C1 segment of cervical spinal cord (tissue), 14 donors: ENCODE data around the gene SLC1A7.

Experiments
- DNase-seq, 14 donors: peaks; one replicate each; lab custom pipeline; 2025; lab: John Stamatoyannopoulos, UW

Gene SLC1A7

DNA sequence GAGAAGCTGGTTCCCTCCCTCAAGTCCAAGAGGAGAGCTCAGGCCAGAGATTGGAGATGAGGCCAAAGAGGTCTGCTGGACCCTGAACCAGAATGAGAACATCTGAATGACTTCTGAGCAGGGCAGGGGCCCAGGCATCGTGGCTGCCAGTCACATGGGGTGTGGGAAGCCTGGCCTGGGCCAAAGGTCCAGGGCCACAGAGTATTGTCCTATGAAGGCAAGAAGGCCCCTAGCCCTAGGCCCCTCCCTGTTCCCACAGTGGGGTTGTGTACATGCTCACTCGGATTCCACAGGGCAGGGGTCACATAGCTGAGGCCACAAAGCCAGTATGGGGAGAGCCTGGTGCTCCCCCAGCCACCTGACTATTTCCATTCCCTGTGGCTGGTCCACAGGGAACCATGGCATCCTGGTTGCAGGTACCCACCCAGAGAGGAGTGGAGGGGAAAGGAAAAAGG is 18.5 kb upstream of the SLC1A7 start:
- DNase-seq = no peak

DNA sequence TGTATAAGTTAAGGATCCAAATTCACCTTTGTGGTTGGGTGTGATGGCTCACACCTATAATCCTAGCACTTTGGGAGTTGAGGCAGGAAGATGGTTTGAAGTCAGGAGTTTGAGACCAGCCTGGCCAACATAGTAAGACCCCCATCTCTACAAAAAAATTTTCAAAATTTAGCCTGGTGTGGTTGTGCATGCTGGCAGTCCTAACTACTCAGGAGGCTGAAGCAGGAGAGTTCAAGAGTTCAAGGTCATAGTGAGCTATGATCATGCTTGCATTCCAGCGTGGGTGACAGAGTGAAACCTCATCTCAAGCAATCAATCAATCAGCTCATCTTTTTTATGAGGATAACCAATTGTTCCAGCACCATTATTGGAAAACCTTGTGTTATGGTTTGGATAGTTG is 16.5 kb upstream of the SLC1A7 start:
- no peak for DNase-seq

DNA sequence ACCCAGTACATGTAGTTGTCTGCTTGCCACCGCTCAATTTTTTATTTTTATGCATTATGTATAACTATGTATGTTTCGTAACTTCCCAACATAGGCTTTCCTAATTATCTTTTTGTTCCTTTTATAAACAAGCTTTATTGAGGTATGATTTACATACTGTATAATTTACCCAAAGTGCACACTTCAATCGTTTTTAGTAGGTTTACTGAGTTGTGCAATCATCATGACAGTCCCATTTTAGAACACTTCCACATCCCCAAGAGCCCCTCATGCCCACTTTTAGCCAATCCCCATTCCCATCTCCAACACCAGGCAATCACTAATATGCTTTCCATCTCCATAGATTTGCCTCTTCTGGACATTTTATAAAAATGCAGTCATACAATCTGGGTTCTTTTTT is 14.3 kb upstream of the SLC1A7 start:
- DNase-seq = no peak

DNA sequence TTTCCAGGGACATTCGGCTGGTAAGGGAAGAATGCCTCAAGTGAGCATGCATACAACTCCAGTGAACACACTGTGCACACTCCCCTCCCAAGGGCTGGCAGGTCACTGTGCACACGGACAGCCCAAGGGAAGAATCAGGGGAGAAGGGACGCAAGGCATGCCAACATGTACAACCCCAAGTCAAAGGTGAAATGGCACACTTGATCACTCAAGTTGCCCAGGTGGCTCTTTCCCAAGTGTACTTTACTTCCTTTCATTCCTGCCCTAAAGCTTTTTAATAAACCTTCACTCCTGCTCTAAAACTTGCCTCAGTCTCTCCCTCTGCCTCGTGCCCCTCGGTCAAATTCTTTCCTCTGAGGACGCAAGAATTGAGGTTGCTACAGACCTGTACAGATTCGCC is 13.5 kb upstream of the SLC1A7 start:
- DNase-seq = no peak

DNA sequence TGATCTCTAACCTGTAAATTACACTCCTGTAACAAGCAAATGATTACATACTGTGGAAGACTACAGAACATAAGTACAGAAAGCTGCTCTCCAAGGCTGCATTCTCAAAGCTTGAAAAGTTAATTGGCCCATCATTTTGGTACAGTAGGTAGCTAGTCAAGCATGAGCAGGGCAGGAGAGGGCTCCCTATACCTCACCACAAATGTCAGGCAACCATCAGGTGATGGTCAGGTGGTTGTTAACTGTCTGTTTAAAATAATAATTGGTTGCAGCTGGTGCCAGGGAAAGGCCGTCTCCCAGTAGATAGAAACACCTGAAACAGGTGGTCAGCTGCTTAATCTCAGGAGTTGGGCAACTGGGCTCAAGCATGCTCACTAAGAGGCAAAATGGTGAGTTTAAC is 13.1 kb upstream of the SLC1A7 start:
- no peak for DNase-seq

DNA sequence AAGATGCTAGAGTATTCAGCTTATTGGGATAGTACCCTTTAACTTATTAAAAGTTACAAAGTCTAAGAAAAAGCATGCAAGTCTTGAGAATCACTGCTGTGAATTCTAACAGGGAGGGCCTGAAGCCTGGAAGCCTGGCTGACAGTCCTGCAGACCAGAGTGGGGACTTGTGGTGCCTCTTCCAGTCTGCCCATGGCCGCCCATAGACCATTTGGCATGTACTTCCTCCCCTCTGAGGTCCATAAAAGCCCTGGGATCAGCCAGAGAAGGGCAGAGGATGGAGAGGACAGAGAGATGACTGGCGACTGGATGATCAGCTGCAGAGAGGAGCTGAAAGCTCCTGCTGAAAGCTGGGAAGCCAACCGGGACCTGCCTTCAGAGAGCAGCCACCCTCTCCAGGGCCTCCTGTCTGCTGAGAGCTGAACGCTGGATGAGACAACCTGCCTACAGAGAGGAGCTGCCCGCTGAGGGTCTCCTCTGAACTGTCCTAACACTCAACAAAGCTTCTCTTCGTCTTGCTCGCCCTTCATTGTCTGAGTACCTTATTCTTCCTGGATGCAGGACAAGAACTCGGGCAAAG is 12.5 kb upstream of the SLC1A7 start:
- DNase-seq = no peak

DNA sequence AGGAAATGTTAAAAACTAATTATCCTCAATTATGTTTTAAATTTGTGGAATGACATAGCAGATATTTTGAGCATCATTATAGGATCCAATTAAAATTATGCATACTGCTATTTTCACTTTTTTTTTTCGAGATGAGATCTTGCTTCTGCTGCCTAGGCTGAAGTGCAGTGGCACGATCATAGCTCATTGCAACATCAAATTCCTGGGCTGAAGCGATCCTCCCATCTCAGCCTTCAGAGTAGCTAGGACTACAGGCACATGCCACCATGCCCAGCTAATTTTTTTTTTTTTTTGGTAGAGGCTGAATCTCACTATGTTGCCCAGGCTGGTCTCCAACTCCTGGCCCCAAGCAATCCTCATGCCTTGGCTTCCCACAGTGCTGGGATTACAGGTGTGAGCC is 11.3 kb upstream of the SLC1A7 start:
- DNase-seq = no peak

DNA sequence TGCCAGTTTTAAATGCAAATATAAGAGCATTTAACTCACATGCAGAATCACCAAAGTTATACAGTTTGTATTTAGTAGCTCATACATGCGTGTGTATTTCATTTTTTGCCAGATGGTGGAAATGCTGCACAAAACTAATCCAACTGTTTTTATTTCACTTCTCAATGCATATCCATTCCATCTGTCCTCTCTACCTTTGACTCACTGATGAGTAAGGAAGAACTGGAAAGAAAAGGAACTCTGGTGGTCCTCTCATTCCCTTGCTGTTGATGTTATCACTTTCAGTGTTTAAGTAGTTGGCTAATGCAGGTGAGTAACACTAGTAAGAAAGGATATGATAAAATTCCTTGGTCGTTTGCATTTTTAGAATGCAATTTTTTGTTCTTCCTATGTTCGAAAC is 5.7 kb upstream of the SLC1A7 start:
- no peak for DNase-seq

DNA sequence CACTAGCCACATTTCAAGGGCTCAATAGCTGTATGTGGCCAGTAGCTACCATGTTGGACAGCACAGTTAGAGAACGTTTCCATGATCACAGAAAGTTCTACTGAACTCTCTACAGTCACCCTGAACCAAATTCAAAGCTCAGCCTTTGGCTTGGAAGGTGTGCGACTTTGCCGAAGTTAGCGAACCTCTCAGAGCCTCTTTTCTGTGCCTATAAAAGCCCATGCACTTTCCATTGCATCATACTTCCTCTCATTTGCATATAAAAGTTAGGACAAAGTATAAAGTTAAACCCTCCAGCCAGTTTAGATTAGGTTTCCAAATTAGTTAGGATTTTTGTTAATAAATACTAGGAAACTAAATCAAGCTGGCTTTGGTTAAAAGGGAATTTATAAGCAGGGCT is 4.7 kb upstream of the SLC1A7 start:
- DNase-seq = no peak

DNA sequence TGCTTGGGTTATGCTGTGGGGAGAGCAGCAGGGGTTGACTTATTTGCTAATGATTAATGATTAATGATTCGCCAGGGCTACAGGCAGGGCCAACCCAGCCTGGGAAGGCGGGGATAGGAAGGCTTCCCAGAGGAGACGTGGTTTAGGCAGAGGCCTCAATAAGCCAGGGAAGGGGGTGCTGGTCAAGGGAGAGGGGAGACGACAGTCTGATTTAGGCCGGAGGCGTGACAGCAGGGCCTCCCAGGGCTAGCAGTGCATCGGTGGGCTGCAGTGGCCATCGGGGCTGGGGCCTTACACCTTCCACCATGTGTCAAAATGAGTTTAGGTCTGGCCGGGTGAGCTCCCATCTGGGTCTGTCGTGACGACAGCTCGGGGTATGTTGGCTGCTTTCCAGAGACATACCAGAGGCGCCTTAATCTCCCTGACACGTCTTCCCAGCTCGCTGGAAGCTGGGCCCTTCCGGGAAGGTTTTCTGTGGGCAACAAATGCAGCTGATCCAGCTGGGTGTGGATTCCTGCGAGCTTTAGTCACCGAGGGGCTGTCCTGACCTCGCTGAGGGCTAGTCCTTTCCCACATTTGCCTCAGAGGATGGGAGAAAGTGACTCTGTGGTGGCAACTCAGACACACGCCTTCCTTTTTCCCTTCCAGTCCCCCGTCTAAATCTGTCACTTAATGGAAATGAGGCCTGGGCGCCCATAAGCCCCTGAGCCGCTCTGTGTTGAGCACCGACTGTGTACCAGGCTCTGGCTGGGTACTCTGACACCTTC is 3.7 kb upstream of the SLC1A7 start:
- DNase-seq = no peak

DNA sequence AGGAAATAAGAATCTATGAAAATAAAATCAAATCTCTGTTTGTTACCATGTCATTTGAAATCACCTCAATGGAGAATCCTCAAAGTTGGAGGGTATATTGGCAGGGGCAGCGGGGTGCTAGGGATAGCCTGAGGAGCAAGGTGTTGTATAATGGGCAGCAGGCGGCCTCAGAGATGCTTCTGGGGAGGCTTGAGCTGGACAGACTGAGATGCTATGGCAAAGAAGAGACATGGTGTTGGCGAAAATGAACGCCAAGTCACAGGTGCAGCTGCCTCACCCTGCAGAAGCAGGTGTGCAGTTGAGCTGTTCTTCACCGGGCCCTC is 3.1 kb upstream of the SLC1A7 start:
- DNase-seq = no peak

DNA sequence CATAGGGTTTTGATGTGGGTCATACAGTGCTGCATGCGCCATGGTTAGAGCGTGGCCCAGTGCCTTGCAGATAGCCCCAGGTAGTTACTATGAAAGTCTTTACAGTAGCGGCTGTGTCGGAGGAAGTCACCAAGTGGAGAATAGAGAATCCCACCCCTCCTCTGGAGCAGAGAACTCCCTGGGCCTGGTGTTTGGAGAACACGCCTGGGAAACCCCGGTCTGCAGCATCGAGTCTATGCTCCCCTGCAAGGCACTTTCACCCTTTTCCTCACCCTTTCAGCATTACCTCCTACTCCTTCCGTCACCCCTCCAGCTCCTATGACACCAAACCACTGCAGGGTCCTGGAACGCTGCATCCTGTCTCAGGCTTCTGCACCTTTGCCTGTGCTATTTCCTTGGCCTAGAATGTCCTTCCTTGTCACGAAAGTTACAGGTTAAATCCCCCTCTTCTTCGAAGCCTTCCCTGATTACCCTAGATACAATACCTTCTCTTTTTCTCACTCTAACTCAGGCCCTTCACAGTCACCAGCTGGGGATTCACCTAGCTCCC is 2.7 kb upstream of the SLC1A7 start:
- no peak for DNase-seq

DNA sequence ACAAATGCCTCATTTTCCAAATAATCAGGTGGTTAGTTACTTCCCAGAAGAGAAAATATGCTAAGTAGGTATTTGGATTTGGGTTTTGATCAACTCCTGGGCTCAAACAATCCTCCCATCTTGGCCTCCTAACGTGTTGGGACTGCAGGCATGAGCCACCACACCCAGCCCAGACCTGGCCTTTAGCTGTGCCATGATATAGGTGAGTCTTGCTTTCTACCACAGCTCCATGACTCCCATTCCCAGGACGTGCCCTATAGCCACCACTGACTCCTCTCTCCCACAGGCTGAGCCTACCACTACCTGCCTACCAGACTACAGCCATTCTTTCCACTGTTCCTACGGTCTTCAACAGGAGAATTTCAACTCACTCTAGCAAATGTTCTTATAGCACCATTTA is 1.8 kb upstream of the SLC1A7 start:
- DNase-seq = no peak

DNA sequence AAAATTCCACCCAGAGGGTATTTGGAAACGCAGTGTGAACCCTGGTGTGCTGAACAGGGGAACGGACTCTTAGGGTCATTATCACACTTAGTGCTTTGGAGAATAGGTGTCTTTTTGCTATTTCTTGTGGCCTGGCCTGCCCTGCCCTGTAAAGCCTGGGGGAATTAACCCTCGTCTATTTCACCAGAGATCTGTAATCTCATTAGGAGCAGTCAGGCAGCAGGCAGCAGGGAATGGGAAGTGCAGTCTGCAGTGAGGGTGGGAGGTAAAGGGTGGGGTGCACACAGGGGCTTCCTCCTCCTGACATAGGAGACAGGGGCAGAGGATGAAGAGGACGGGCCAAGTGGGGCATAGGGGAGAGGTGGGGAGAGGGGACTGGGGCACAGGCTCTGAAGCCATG is 1.1 kb upstream of the SLC1A7 start:
- DNase-seq = no peak

DNA sequence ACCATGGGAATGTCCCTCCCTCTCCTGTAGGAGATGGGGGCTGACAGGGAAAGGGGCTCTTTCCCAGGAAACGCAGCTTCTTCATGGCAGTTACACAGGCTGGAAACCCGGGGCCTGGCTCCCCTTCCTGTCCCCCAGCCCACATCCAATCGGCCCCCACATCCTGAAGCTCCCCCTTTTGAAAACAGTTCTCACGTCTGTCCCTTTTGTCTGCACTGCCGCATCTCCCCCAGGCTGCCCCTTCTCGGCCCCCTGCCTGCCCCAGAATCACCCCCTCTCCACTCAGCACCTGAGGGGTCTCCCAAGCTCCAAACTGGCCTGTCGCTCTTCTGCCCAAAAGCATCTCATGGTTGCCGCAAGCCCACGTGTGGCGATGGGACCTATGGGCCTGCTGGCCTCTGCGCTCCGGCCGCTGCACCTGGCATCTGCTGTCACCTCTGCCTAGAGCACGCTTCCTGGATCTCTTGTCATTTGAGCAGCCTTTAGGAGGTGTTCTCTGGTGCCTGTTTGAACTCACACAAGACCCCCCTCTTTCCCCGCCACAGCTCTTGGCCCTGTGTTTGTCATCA is 867 bp downstream of the SLC1A7 start:
- no peak for DNase-seq

DNA sequence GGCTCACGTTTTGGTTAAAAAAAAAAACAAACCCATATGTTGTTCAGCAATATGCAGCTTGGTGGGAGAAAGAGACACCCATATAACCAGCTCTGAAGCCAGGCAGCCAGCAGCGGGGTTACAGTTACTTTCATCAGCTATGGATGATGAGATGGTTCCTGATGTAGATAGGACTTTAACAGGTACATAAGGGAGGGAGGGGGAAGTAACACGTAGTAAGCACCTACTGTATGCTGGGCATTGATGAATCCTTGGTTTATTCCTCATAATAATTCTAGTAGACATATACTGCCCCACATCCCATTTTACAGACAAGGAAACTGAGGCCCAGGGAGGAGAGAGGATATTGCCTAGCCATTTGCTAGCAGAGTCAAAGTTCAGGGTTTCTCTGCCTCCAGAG is 2.0 kb downstream of the SLC1A7 start:
- no peak for DNase-seq

DNA sequence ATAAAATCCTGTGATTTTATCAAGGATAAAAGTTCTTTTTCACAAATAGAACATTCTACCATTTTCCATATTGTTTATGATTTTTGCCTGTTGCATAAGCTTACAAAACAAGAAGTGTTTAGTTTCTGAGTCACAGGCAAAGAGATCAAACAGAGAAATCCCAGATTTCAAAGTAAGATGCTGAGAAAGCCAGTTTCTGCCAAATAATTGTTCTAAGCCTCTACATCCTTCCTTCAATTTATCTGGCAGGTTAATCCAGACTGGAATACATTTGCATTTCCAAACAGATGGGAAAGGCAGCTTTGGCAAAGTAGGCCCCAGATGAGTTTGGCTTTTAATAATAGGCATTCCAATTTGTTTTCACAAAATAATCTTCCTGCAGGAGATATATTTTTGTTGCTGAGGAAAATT is 2.5 kb downstream of the SLC1A7 start:
- DNase-seq = peak in 1 of 14 donors; percentile 78

DNA sequence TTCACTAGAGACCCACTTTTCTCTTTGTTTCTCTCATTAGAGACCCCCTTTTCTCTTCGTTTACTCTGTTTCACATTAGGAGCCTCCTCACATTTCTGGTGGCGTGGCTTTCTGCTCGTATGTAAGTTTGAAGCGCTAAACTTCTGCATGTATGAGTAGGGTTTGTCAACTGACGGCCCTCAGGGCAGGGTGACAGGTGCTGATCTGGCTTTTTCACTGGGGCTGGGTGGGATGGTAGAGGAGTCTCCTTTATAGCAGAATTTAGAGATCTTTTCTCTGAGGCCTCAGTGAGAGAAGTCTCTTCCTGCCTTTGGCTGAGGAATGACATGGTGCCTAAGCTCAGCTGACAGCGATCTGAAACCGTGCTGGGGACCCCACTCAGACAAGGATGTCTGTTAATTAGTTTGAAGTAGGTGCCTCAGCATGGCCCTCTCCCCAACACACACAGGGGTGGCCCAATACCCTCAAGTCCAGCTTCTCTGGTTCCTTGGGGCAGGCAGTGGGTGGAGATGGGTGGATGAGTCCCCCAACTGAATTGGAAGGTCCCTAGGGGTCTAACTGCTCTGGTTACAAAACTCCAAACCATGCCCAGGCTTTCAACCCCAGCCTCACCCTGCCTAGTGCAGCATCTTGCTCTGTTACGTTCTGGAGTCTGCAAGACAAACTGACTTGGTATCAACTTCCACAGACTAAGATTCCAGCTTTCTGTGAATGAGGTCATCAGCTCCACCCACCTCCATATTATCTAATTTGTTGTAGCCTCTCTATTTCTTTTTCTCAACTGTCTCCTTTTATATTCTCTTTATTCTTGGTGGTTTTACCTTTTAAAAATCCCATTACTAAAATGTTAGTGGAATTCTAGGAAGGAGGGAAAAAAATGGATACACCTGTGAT is 3.2 kb downstream of the SLC1A7 start:
- DNase-seq = no peak

DNA sequence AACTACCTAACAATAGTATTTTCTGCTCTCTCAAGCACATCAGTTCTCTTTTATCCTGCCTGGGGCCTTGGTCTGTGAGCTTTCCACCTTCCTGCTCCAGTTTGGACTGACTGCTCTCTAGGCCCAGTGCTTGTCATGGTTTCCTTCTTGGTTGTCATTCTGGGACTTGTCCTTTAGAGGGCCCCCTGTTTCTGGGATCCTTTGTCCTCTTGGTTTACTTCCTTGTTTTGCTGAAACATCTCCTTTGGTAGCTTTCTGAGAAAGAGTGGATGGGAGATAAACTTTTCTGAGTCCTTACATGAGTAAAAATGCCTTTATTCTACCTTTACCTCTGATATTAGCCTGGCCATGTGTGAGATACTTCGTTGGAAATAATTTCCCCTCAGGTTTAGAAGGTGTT is 4.7 kb downstream of the SLC1A7 start:
- DNase-seq = no peak

DNA sequence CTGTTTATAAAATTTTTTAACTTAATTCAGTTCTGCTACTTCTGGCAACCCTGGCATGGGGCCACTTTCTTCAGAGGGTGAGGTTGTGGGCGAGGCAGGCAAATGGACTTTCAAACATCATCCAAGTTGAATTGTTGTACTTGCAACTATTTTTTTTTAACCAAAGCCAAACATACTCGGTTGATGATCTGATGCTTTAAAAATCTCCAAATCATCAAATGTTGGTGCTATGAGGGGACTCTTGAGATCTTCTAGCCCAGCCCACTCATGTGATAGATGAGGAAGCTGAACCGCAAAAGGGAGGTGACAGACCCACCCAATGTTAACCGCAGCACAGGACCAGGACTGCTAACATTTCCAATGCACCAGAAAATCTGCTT is 6.7 kb downstream of the SLC1A7 start:
- no peak for DNase-seq

DNA sequence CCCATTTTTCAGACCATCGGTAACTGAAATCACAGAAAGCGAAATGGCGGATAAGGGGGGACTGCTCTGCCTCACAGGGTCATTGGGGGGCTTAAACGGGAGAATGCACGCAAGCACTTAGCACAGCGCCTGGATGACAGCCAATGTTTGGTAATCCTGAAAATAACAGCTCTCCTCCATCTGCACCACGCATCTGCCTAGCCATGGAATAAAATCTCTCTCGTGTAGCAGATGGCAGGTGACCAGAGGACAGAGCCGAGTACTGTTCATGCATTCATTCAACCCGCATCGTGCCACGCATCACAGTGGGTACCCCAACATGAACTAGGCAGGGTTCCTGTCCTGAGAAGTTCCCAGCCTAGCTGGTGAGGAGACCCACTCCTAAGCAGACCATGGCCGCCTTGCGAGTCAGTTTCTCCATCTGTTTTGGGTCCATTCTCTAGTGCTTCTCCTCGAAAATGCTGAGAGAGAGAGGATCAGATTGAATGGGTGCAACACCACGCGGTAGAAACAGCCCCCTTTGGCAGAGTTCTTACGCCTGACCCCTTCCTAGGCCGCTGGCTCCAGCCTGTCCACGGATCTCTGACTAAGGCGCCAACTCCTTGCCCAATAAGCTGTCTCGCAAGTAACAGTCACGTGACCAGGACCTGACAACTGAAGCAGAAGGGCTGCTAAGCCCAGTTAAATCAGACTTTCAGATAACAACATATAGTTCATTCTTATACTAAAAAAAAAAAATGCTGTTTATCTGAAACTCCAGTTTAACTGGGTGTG is 7.3 kb downstream of the SLC1A7 start:
- peak in 1 of 14 donors; percentile 37 for DNase-seq
